IPS-NIHi7 (cell line): ENCODE measurements around the gene CRYGN.

ENCODE experiments used
- DNase-seq: peaks from one replicate; pipeline ENCODE4 v3.0.0; 2012; ENCODE audit warnings: mixed read lengths; ENCODE audit errors: extremely low spot score

CRYGN gene

DNA sequence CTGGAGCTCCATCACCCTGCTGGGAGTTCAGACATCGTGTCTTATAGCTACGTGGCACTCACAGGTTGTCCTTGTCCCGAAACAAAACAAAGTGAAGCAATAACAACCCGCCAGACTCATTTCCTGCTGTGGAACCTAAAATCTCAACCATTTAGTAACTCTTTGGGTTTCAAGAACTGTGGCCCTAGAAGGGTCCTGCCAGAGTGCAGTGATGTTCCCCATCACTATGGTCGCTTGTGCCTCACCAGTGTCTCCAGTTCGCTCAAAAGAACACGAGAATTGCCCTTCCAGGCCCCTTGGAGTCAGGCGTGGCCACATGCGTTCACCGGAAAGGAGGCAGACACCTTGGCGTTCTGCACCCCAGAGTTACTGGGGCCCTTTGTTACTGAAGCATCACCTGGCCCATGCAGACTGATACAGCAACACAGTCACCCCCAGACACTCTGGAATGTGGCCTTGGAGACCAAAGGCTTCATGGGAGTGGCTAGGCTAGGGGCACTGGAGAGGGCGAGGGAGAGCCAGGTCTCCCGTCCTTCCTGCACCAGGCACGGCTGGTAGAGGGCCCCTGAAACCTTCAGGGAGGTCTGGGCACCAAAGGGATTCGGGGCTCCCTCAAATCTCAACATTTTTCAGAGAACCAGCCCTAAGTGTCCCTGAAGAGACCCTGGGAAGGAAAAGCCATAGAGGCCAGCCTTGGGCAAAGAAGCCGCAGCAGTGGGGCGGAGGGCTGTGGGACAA, 908 bp downstream of the CRYGN start:
- no peak for DNase-seq

- DNase-seq = no peak
Measured at GRCh38 chr7:151437866-151438516, 1.9 kb downstream of the CRYGN start.

- no peak for DNase-seq
Measured at GRCh38 chr7:151437159-151437553, 2.8 kb downstream of the CRYGN start.

DNA sequence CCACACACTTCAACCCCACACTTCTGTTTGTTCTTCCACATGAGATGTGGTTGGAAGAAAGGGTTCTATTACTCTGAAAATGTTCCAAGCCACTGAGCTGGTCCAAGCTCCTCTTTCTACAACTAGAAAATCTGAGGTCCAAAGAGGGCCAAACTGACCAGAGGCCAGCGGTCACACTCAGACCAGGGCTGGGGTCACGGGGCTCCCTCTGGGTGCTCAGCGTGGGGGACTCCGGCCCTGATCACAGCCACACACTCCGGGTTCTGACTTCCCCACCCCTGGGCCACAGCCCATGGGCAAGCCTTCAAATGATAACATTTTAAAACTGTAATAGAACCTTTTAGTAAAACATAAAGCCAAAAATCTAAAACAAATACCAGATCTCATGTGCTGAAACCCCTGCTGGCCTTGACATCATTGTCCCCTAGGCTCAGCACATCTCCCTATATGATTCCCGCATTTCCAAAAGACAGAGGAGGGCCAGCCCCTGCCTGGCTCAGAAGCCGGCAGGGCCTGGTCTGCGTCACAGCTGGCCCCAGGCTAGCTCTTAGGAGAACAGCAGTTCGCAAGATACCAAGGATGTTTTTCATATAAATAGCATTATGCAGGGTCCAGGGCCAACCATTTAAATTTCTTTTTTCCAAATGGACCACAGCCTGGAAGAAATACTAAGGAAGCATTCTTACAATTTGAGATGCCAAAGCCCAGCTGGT, 3.3 kb downstream of the CRYGN start:
- DNase-seq = no peak

- DNase-seq = no peak
Measured at GRCh38 chr7:151435971-151436370, 4.0 kb downstream of the CRYGN start.

GRCh38 chr7:151435103-151435916, 4.6 kb downstream of the CRYGN start:
- no peak for DNase-seq

- DNase-seq = no peak
Measured at GRCh38 chr7:151434549-151434948, 5.4 kb downstream of the CRYGN start.

DNA sequence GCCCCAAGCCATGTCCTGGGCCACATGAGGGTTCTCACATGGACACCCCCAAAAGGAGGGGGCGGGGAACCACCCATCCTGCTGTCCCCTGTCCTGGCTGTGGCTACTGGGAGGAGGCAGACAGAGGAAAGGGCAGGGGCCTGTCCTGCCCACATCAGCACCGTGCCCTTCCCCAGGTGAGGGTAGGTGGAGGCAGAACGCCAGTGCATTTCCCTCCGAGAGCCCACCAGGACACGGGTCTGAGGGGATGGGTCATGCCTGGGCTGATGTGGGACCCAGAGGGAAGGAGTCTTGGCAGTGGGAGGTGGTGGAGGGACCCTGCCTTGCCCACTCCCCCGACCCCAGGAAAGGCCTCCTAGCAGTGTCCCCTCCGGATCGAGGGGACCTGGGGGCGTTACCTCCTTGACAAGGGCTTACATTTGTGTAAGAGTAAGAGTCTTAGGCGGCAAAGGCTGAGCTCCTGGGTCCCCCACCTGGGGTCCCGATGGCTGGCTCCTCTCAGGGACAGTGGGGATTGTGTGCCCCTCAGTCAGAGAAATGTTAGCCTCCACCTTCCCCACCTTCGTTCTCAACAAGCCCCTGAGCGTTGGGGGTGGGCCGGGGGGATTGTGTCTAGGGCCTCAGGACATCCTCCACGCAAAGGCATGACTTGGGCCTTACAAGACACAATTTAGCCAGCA, 6.1 kb downstream of the CRYGN start:
- DNase-seq = no peak

DNA sequence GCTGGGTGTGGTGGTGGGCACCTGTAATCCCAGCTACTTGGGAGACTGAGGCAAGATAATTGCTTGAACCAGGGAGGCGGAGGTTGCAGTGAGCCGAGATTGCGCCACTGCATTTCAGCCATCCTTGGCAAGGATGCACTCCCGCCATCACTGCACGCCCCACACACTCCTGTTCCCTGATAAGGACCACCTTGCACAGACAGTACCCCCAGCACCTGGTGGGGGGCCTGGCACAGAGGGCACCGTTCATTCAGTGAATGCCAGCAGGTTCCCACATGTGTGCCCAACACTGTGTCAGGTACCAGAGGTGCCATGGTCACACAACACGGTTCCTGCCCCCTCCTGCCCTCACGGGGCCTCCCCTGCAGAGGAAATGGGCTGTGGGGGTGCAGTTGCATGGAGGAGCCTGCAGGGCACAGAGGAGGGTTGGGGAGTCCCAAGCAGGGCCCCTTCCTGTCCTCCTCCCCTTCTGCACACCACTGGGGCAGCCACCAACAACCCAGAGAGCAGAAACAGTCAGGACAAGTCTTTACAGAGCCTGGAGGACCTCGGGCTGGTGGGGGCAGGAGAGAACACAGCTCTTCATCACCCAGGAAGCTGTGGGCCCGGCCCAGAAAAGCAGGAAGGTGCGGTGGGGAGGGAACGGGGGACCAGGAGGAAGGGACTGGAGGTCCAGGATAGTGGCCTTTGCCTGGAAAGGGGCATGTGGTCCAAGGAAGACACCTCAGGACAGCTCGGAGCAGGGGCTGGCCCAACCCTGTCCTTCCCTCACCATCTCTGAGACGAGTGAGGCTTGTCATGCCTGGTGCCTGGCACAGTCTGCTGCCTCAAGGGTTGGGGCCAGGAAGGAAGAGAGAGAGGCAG, 7.1 kb downstream of the CRYGN start:
- DNase-seq = no peak

DNA sequence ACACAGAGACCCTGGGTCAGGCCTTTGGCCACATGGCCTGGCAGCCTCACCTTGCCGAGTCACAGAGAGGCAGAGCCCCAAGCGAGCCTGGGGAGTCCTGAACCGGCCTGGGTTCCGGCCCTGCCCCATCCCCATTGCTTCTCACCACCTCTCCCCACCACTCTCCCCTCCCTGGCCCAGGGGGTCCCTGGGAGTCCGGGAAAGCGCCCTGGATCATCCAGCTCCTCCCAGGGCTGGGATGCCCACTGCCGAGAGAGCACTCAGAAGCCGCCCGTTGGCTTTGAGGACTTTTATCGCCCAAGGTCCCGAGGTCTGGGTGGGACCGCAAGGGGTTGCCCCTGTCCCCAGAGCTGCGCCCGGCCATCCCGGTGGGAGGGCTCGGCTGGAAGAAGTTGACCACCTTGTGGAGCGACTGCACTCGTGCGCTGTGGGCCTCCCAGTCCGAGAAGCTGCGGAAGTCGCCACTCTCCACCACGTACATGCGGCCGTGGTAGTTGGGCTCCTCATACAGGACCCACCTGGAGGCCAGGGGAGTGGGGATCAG, 8.1 kb downstream of the CRYGN start:
- no peak for DNase-seq

DNA sequence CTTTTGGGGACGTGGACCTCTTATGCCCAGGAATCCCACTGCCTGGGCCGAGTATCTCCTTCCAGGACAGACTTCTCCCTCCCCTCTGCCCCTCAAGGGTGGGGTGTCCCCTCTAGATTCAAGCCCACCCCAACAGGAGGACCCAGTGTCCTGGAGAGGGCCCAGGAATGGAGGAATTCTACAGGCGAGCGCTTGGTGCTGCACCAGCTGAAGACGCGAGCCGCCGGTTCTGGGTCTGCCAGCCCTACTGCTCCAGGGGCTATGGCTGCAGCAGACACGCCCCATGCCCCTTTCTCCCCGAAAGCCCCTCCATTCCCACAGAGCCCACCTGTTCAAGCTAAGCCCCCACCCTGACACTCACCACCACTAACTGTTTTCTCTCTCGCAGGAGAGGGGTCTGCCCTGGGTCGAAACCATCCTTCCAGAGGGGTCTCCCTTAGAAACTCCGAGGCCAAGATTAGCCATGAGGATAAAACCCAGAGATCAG, 8.6 kb downstream of the CRYGN start:
- DNase-seq = no peak

DNA sequence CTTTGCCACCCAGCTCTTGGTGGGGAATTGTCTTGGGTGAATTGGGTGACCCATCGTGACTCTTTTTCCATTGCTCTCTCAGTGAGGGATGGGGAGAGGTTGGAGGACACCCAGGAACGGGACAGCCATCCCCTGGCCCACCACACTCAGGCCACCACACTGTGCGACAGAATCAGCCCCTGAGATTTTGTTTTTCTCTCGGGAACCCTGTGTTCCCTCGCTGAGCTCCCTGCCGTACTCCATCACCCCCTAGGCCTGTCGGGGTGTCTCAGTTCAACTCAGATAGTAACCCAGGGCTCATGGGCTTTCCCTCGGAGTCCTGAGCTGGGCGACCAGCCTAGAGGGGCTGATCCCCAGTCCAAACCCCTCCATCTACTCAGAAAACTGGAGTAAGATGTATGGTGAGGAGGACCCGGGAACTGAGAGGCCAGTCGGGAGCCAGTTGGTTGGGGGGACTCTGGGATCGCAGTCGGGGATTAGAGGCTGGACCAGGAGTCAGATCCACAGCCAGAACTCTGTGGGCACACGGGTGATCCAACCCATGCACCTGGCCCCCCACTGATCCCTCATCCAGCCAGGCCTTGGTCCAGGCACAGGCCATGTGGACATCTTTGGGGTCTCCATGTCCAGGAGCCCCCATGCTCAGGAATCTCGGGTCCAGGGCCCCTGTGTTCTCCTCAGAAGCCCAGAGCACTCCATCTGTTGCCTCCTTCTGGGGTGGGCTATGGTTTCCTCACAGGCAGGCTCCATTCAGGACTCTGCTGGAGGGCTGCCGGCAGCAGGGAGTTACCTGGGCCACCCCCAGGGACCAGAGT, 9.3 kb downstream of the CRYGN start:
- no peak for DNase-seq

GRCh38 chr7:151429560-151430331, 10.2 kb downstream of the CRYGN start:
- DNase-seq = peak; percentile 67

DNA sequence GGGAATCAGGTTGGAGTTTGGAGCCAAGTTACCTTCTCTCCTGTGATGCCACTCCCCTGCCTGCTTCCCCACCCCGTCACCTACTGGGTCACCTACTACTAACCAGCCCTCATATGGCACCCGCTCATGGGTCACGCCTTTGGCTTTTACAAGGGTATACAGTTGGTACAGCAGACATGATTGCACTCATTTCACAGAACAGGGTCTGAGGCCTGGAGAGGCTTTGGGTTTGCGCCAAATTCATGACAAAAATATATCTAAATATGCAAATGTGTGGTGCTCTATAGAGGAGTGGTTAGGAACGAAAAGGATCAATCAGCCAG, 10.7 kb downstream of the CRYGN start:
- no peak for DNase-seq

DNA sequence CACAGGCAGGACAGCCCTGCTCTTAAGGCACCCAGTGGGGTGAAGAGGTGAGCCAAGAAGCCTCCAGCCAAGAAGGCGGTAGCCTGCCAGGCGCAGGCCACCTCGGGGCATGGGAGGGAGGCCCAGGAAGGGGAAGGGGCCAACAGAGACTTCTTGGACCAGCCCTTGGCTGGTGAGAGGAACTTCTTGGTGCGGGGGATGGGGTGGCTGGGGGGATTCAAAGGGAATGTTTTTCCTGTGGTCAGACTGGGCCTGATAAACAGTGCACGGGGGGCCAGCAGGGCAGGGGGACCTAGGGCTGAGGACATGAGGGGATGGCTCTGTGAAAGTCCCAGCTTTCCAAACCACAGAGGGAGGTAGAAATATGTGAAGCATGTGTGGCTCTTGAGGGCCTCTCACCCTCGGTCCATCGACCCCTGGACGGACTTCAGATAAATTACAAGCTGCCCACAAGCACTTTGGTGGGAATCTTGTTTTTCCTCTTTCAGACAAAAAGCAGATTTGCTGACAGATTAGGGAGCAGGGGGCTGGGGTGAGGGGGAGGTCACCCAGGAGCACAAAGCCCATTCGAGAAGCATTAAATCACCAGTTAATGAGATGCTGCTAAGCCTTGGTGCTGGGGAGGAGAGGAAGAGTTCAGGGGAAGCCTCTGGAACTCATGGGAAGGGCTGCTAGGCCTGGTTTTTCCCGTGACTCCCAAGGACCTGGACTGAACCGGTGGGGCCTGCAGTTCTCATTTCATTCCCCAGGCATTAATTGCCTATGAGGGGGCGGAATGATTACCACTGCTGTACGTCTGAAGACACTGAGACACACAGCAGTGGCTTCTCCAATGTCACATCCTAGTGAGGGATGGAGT, 11.3 kb downstream of the CRYGN start:
- no peak for DNase-seq

- DNase-seq = no peak
Measured at GRCh38 chr7:151427705-151428377, 12.1 kb downstream of the CRYGN start.
